Mucosa of descending colon (tissue), 3 donors: Measurements from ENCODE around the gene EPB41L4B. TPM values are rescaled to one million over a fixed set of nuclear protein-coding genes. Genes with fewer than 3 reads are reported as not detected.
A peak's percentile ranks its signal among the peaks of the same experiment; 100 is the strongest.

Source experiments
- ATAC-seq: fragments of 200-7000 bp; cut with Tn5 transposase; one replicate; pipeline ENCODE4 v1.9.1; 2020; ENCODE audit warnings: mild to moderate bottlenecking, moderate library complexity
- DNase-seq, 3 donors: peaks; one replicate each; pipeline ENCODE4 v3.0.0-alpha.2; 2020
- H3K36me3 ChIP-seq: fragments of 200-600 bp; one replicate; pipeline ENCODE4 v1.8.0; 2021; ENCODE audit warnings: low read depth, mild to moderate bottlenecking
- H3K4me1 ChIP-seq: fragments of 200-600 bp; one replicate; pipeline ENCODE4 v1.8.0; 2021; ENCODE audit warnings: low read depth, mild to moderate bottlenecking
- H3K4me3 ChIP-seq: fragments of 200-600 bp; one replicate; pipeline ENCODE4 v1.8.0; 2021; ENCODE audit warnings: mild to moderate bottlenecking
- H3K9me3 ChIP-seq: fragments of 200-600 bp; one replicate; pipeline ENCODE4 v1.8.0; 2021; ENCODE audit warnings: mild to moderate bottlenecking
- intact Hi-C, 2 donors: fragments of 100-400 bp; cut with DNase I in 1 of 2; cut with micrococcal nuclease in 1 of 2; formaldehyde crosslinking; loops; one replicate each; pipeline versions ENCODE4 v1.11.0 to v1.11.1; 2022; cut with DNase I, micrococcal nuclease
- total RNA-seq, 3 donors: library from RNA; stranded (reverse); fragmentation: NEBNext Ultra II Directional in 2 of 3; extraction: Animal tissue kit (Norgen Biotek cat#: 25700) in 2 of 3; gene quantifications; one replicate each; pipeline versions ENCODE4 v1.2.1 to v1.2.4, GENCODE V29; 2021 to 2023
- TF ChIP-seq, protein P1 (sequence below): fragments of 200-600 bp; IDR thresholded peaks from one replicate; pipeline ENCODE4 v1.8.0; 2022; ENCODE audit warnings: antibody characterized with exemption, mild to moderate bottlenecking
- donor health status: DM: no; HTN: no; CAD: no; lungs with moderate emphysema.
- donor health status: DM: no; HTN: no; CAD: no.
- donor health status: DM: no; HTN: yes; CAD: no.

Gene EPB41L4B
- total RNA-seq, 3 donors from 2014 or later = 56.3 to 163 (median 122) TPM

DNA sequence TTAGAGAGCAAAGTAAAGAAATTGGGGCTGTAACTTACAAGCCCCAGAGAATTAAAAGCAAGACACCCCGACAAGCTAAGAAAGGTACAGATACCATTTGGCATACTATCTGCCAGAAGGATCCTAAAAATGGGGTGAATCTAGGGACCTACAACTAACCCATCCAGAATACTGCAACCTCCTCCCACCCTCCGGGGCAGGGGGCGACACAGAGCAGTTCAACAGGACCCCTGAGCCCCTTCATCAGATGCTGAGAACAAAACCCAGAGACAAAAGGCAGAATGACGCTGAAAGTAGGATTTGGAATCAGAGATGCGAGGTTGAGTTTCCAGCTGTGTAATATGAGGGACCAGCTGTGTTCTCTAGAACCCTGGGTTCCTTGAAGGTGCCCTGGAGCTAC lies 71.2 kb downstream of the EPB41L4B start:
- no peaks in the 10 kb centered on the region for H3K9me3 ChIP-seq
- DNase-seq = no peak
- H3K4me1 ChIP-seq = peaks cover 31% of the 10 kb centered on the region
- intact Hi-C loops = no loop called here
- TF ChIP-seq, protein P1, sequence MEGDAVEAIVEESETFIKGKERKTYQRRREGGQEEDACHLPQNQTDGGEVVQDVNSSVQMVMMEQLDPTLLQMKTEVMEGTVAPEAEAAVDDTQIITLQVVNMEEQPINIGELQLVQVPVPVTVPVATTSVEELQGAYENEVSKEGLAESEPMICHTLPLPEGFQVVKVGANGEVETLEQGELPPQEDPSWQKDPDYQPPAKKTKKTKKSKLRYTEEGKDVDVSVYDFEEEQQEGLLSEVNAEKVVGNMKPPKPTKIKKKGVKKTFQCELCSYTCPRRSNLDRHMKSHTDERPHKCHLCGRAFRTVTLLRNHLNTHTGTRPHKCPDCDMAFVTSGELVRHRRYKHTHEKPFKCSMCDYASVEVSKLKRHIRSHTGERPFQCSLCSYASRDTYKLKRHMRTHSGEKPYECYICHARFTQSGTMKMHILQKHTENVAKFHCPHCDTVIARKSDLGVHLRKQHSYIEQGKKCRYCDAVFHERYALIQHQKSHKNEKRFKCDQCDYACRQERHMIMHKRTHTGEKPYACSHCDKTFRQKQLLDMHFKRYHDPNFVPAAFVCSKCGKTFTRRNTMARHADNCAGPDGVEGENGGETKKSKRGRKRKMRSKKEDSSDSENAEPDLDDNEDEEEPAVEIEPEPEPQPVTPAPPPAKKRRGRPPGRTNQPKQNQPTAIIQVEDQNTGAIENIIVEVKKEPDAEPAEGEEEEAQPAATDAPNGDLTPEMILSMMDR = no peak
- no peak for ATAC-seq
- H3K4me3 ChIP-seq = no peak overlapping the region
- H3K36me3 ChIP-seq = no peaks in the 10 kb centered on the region

DNA sequence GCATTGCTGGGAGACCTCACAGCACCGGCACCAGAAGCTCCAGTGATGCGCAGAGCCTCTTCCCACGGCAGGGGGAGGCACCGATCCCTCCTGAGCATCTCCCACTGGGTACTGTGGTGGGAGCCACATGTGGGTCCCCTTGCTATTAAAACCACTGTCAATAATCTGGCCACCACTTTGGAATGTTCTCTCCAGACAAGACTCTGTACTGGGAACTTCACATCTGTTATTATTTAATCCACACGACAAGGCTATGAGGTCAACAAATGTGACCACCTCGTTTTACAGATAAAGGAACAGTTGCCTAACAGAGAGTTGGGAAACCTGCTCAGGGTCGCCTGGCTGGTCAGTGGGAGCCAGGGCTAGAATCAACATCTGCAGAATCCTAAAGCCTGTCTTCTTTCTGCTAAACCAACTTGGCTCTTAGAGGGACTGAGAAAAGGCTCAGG lies 72.7 kb downstream of the EPB41L4B start:
- H3K4me3 ChIP-seq = no peak overlapping the region
- TF ChIP-seq, protein P1 = no peak
- H3K9me3 ChIP-seq = no peaks in the 10 kb centered on the region
- H3K36me3 ChIP-seq = no peaks in the 10 kb centered on the region
- intact Hi-C loops = no loop called here
- H3K4me1 ChIP-seq = peaks cover 31% of the 10 kb centered on the region
- DNase-seq = no peak
- no peak for ATAC-seq

DNA sequence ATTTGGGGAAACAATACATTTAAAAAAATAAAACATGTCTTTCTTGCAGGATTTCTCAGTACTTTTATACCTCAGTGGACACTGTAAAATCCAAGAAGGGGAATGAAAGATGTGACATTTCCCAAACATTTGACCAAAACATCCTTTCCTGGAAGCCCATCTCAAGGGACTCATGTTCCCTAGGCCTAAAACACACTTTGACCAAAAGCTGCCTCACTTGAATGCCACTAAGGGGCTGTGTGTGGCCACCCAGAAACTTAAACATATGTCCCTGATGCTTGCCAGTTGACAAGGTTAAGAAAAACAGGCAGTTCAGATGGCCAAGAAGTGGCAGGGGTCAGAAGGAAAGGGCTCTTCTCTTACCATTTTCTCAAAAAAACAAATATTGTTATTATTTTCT lies 73.6 kb downstream of the EPB41L4B start:
- no peak for DNase-seq
- intact Hi-C loops = no loop called here
- TF ChIP-seq, protein P1 = no peak
- Histone ChIP-seq H3K9me3 (no peaks in the 10 kb centered on the region), H3K4me3 (no peak overlapping the region), H3K36me3 (no peaks in the 10 kb centered on the region), H3K4me1 (peaks cover 25% of the 10 kb centered on the region)
- no peak for ATAC-seq

DNA sequence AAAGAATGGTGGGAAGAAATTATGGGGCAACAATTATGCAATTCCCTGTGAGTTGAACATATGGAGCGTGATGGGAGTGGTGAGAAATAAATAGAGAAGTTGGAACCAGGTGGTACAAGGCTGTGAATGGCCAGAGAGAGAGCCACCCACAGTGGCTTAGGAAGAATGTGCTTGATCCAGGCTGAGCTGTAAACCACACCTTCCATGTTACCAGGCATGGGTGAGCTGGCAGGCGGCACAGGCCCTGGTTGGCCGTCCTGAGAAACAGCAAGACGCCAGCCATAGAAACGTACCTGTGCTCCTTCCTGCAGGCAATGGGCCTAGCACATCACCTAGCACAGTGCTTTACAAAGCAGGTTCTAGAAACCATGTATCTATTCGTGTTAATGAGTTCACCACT lies 74.3 kb downstream of the EPB41L4B start:
- no peaks in the 10 kb centered on the region for H3K36me3 ChIP-seq
- intact Hi-C loops = no loop called here
- peak; percentile 6 for ATAC-seq
- TF ChIP-seq, protein P1 = no peak
- H3K9me3 ChIP-seq = no peaks in the 10 kb centered on the region
- H3K4me1 ChIP-seq = peaks cover 18% of the 10 kb centered on the region
- H3K4me3 ChIP-seq = no peak overlapping the region
- no peak for DNase-seq

DNA sequence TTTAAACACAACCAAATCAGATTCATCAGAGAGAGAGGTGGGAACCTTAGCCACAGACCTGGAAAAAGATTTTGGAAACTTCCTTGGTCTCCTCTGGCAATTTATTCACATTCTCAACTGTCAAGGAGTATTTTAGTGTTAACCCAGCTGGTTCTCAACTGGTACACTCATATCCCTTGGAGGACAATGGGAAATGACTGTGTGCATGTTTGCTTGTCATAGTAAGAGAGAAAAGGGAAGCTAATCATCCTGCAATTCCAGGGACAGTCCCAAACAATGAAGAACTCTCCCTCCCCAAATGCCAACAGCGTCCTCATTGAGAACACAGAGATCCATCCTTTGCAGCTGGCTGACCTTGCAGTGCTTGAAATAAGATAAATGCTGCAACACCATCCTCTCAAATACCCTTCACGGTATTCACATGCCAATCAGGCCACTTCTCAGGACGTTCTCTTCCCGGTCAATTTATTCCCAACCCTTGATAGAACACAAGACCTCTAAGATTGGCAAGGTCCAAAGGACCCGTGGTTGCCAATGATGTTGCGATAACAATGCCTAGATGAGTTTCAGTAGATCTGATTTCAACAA lies 75.5 kb downstream of the EPB41L4B start:
- TF ChIP-seq, protein P1 = no peak
- H3K9me3 ChIP-seq = no peaks in the 10 kb centered on the region
- intact Hi-C loops = no loop called here
- no peak overlapping the region for H3K4me3 ChIP-seq
- no peak for ATAC-seq
- DNase-seq = no peak
- H3K4me1 ChIP-seq = peaks cover 7% of the 10 kb centered on the region
- no peaks in the 10 kb centered on the region for H3K36me3 ChIP-seq
